ENCODE results near the gene GALNT7. TPM values are rescaled to one million over a fixed set of nuclear protein-coding genes. Genes with fewer than 3 reads are reported as not detected.

GALNT7 gene, protein sequence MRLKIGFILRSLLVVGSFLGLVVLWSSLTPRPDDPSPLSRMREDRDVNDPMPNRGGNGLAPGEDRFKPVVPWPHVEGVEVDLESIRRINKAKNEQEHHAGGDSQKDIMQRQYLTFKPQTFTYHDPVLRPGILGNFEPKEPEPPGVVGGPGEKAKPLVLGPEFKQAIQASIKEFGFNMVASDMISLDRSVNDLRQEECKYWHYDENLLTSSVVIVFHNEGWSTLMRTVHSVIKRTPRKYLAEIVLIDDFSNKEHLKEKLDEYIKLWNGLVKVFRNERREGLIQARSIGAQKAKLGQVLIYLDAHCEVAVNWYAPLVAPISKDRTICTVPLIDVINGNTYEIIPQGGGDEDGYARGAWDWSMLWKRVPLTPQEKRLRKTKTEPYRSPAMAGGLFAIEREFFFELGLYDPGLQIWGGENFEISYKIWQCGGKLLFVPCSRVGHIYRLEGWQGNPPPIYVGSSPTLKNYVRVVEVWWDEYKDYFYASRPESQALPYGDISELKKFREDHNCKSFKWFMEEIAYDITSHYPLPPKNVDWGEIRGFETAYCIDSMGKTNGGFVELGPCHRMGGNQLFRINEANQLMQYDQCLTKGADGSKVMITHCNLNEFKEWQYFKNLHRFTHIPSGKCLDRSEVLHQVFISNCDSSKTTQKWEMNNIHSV
- 10 to 100 TPM in 3 of 4 donors, 1 to 10 TPM in 1; 6.8 to 24.8 (median 14.2) TPM for total RNA-seq

GRCh38 chr4:173168396-173169177, at the start of gene GALNT7:
Gene GALNT7 (plus strand): TSS chr4:173168811. CDS start chr4:173168836, 25 bp downstream.
- TF ChIP-seq CTCF (IDR thresholded peaks at IDR 0.05; ENCODE audit: low read depth), result no peak

- TF ChIP-seq CTCF (IDR thresholded peaks at IDR 0.05; ENCODE audit: low read depth), result no peak
Measured at GRCh38 chr4:173119818-173120217, 48.8 kb upstream of the GALNT7 start.

GRCh38 chr4:173121076-173121561, 47.5 kb upstream of the GALNT7 start:
- TF ChIP-seq CTCF (IDR thresholded peaks at IDR 0.05; ENCODE audit: low read depth), result no peak

- no peak for TF ChIP-seq CTCF (IDR thresholded peaks at IDR 0.05; ENCODE audit: low read depth)
Measured at GRCh38 chr4:173124209-173124865, 44.3 kb upstream of the GALNT7 start.

GRCh38 chr4:173125216-173125812, 43.3 kb upstream of the GALNT7 start:
- TF ChIP-seq CTCF (IDR thresholded peaks at IDR 0.05; ENCODE audit: low read depth), result no peak

GRCh38 chr4:173128199-173128890, 40.3 kb upstream of the GALNT7 start:
- no peak for TF ChIP-seq CTCF (IDR thresholded peaks at IDR 0.05; ENCODE audit: low read depth)

All from subcutaneous adipose tissue (tissue), 4 donors.